ENCODE measurements around the gene RIN3. TPM values are rescaled to one million over a fixed set of nuclear protein-coding genes. Genes with fewer than 3 reads are reported as not detected.
A peak's percentile ranks its signal among the peaks of the same experiment; 100 is the strongest.

The RIN3 gene
- total and polyA plus RNA-seq, 2 of the 4 experiments (the other 2 are of a cell fraction) = 2.5 to 11.1 TPM

GRCh38 chr14:92472860-92473259 lies 40.7 kb upstream of the RIN3 start:
- no peak for TF ChIP-seq CEBPB (IDR thresholded peaks at IDR 0.05; ENCODE audit: low read depth, low read length)
- TF ChIP-seq NFE2L2 (IDR thresholded peaks at IDR 0.05; ENCODE audit: low read depth, low read length) = no peak
- TF ChIP-seq RFX5 (IDR thresholded peaks at IDR 0.05; ENCODE audit: low read depth, low read length) = no peak
- no peak for TF ChIP-seq MXI1 (IDR thresholded peaks at IDR 0.05; ENCODE audit: borderline replicate concordance, low read depth, low read length)
- no peak for TF ChIP-seq RCOR1 (IDR thresholded peaks at IDR 0.05; ENCODE audit: insufficient replicate concordance, low read length)
- TF ChIP-seq, protein P1, sequence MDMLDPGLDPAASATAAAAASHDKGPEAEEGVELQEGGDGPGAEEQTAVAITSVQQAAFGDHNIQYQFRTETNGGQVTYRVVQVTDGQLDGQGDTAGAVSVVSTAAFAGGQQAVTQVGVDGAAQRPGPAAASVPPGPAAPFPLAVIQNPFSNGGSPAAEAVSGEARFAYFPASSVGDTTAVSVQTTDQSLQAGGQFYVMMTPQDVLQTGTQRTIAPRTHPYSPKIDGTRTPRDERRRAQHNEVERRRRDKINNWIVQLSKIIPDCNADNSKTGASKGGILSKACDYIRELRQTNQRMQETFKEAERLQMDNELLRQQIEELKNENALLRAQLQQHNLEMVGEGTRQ (IDR thresholded peaks at IDR 0.05; ENCODE audit: low read depth, low read length) = no peak
- no peak for TF ChIP-seq POLR2A (IDR thresholded peaks at IDR 0.05; ENCODE audit: low read depth, low read length)
- no peak for TF ChIP-seq FOS (IDR thresholded peaks at IDR 0.05; ENCODE audit: low read depth, low read length)
- H2BK120ac ChIP-seq (ENCODE audit: low read depth, low read length) = peak overlapping the region; percentile 85
- H4K20me1 ChIP-seq (ENCODE audit: insufficient read depth, low read length) = no peaks in the 10 kb centered on the region
- H4K8ac ChIP-seq (ENCODE audit: low read depth in 2 of 2, low read length in 2 of 2) = peak overlapping the region in 1 of 2 experiments; percentile 50; a peak in 1 of 4 replicates
- H2BK5ac ChIP-seq (ENCODE audit: low read depth, low read length, poor library complexity, severe bottlenecking) = peak overlapping the region; percentile 17
- H2AFZ ChIP-seq (replicated peaks; ENCODE audit: low read length, poor library complexity) = no peak overlapping the region
- WGBS, 2 experiments (ENCODE audit: extremely low coverage in 2 of 2, insufficient read length in 1 of 2) = no CpG with 5 or more reads among the region's 1 CpG
- H2BK20ac ChIP-seq (ENCODE audit: low read depth, low read length) = peak overlapping the region; percentile 88
- peaks cover 11% of the 10 kb centered on the region for H3K4me1 ChIP-seq (ENCODE audit: control insufficient read depth, insufficient read depth, low read length)
- 0 out of 2 replicates have a peak overlapping the region, but pooled peaks have one; percentile 10 for H3K14ac ChIP-seq (replicated peaks; ENCODE audit: low read depth, low read length)
- H2AK5ac ChIP-seq (ENCODE audit: low read depth, low read length) = peak overlapping the region; percentile 92
- peak overlapping the region; percentile 56; the same call in 1 of the 2 replicates for H3K23ac ChIP-seq (ENCODE audit: low read depth, low read length)
- H2AK9ac ChIP-seq (replicated peaks; ENCODE audit: low read depth, low read length, poor library complexity) = no peak overlapping the region
- no peak overlapping the region for H4K5ac ChIP-seq (ENCODE audit: low read depth, low read length)
- H3K9ac ChIP-seq (ENCODE audit: low read depth, low read length) = no peak overlapping the region
- H3K9me1 ChIP-seq (ENCODE audit: insufficient read depth, low read length) = peaks cover 3% of the 10 kb centered on the region; the same call in 1 of the 2 replicates
- dilution Hi-C loops (cut with HindIII; ENCODE audit: low sequenced_read_pairs, unreplicated experiment) = no loop called here
- H3K27ac ChIP-seq (ENCODE audit: insufficient read depth, low read length) = peak overlapping the region; percentile 24; the same call in 1 of the 2 replicates
- ATAC-seq (ENCODE audit: low read depth) = no peak
- no peak for DNase-seq
- no TSS peak for BruUV-seq (replicated peaks)
- intact Hi-C loops (cut with micrococcal nuclease) = no loop called here
- H3K4me3 ChIP-seq (ENCODE audit: insufficient read depth, low read depth, low read length) = no peak overlapping the region
- no peak overlapping the region for H3K56ac ChIP-seq (ENCODE audit: extremely low read depth, insufficient read depth, low read length)
- H3K4me2 ChIP-seq (ENCODE audit: low read depth, low read length) = no peak overlapping the region
- H3K27me3 ChIP-seq (ENCODE audit: control insufficient read depth, insufficient read depth, low read length) = no peaks in the 10 kb centered on the region
- 0 out of 2 replicates have a peak overlapping the region, but pooled peaks have one; percentile 4 for H4K91ac ChIP-seq (ENCODE audit: insufficient read depth, low read depth, low read length)
- no peaks in the 10 kb centered on the region for H3K36me3 ChIP-seq (ENCODE audit: control insufficient read depth, insufficient read depth, low read length)
- peak overlapping the region; percentile 49 for H3K18ac ChIP-seq (ENCODE audit: low read depth, low read length)
- H2BK15ac ChIP-seq (ENCODE audit: low read depth, low read length) = peak overlapping the region; percentile 77
- peak overlapping the region; percentile 82 for H3K4ac ChIP-seq (ENCODE audit: low read depth, low read length)
- no peaks in the 10 kb centered on the region for H3K79me1 ChIP-seq (ENCODE audit: low read depth in 1 of 2, low read length in 2 of 2)
- ChIA-PET POLR2A (ENCODE audit: unreplicated experiment) (no interaction called here), CTCF (interaction anchor here (3.9 kb wide), 1 partner anchor 11 kb away, joined by 15 read pairs; no protein-coding TSS in a partner anchor)
- in situ Hi-C loops (cut with MboI; ENCODE audit: low sequenced_read_pairs) = no loop called here
- no peaks in the 10 kb centered on the region for H3K9me3 ChIP-seq (ENCODE audit: control insufficient read depth, insufficient read depth, low read length)
